GM23338 (cell line): ENCODE results near the gene RGS6. TPM values are rescaled to one million over a fixed set of nuclear protein-coding genes. Genes with fewer than 3 reads are reported as not detected.

Experiments used
- ATAC-seq: fragments of 200-7000 bp; cut with Tn5 transposase; 3 replicates; pipeline ENCODE4 v1.9.1; 2020
- DNase-seq: peaks from one replicate; pipeline ENCODE4 v3.0.0-alpha.2; 2015; ENCODE audit warnings: low spot score
- H2AFZ ChIP-seq: fragments of 200-600 bp; sonication (generic); 2 replicates; pipeline ENCODE4 v1.8.0; 2016; ENCODE audit warnings: antibody characterized with exemption, mild to moderate bottlenecking, moderate library complexity
- H3F3A ChIP-seq: fragments of 200-600 bp; sonication (generic); replicated peaks from 2 replicates; pipeline ENCODE4 v1.8.0; 2017; ENCODE audit warnings: antibody characterized with exemption, mixed run types, low read depth
- H3K27ac ChIP-seq: fragments of 200-600 bp; sonication (generic); 2 replicates; pipeline ENCODE4 v1.6.1; 2016; ENCODE audit warnings: low read depth
- H3K27me3 ChIP-seq: fragments of 200-600 bp; sonication (generic); 2 replicates; pipeline ENCODE4 v1.8.0; 2016; ENCODE audit warnings: mild to moderate bottlenecking, mixed run types, moderate library complexity; ENCODE audit not compliant: insufficient read depth
- H3K36me3 ChIP-seq: fragments of 200-600 bp; sonication (generic); 2 replicates; pipeline ENCODE4 v1.8.0; 2016; ENCODE audit warnings: mild to moderate bottlenecking; ENCODE audit not compliant: insufficient read depth
- H3K4me1 ChIP-seq: fragments of 200-600 bp; sonication (generic); 2 replicates; pipeline ENCODE4 v1.8.0; 2016; ENCODE audit warnings: mild to moderate bottlenecking, moderate library complexity; ENCODE audit not compliant: insufficient read depth
- H3K4me2 ChIP-seq: fragments of 200-600 bp; sonication (generic); 2 replicates; pipeline ENCODE4 v1.7.1; 2017; ENCODE audit warnings: mixed run types
- H3K4me3 ChIP-seq: fragments of 200-600 bp; sonication (generic); 2 replicates; pipeline ENCODE4 v1.6.1; 2016; ENCODE audit warnings: mixed run types
- H3K79me2 ChIP-seq: fragments of 200-600 bp; sonication (generic); replicated peaks from 2 replicates; pipeline ENCODE4 v1.8.0; 2017; ENCODE audit warnings: mild to moderate bottlenecking; ENCODE audit not compliant: insufficient read depth
- H3K9me2 ChIP-seq: fragments of 200-600 bp; sonication (generic); 2 replicates; pipeline ENCODE4 v1.8.0; 2017; ENCODE audit not compliant: insufficient read depth
- H4K20me1 ChIP-seq: fragments of 200-600 bp; sonication (generic); replicated peaks from 2 replicates; pipeline ENCODE4 v1.8.0; 2017; ENCODE audit warnings: mild to moderate bottlenecking; ENCODE audit not compliant: insufficient read depth
- H3K27ac Mint-ChIP-seq: 2 replicates; pipeline ENCODE4 v1.8.0; 2020; ENCODE audit warnings: inconsistent platforms, mild to moderate bottlenecking, moderate library complexity, mixed read lengths
- H3K27me3 Mint-ChIP-seq: 3 replicates; pipeline ENCODE4 v1.8.0; 2022; ENCODE audit warnings: low read depth, mild to moderate bottlenecking, moderate library complexity, mixed read lengths, inconsistent platforms; ENCODE audit not compliant: insufficient read depth, poor library complexity
- H3K36me3 Mint-ChIP-seq: 3 replicates; pipeline ENCODE4 v1.8.0; 2021; ENCODE audit warnings: low read depth, mild to moderate bottlenecking, inconsistent platforms, moderate library complexity, mixed read lengths
- H3K4me1 Mint-ChIP-seq: 3 replicates; pipeline ENCODE4 v1.8.0; 2020; ENCODE audit warnings: mild to moderate bottlenecking, inconsistent platforms, mixed read lengths
- H3K4me3 Mint-ChIP-seq: 3 replicates; pipeline ENCODE4 v1.8.0; 2021; ENCODE audit warnings: moderate library complexity, mild to moderate bottlenecking, inconsistent platforms, mixed read lengths
- H3K9me3 Mint-ChIP-seq: 3 replicates; pipeline ENCODE4 v1.8.0; 2020; ENCODE audit warnings: moderate library complexity, mild to moderate bottlenecking, inconsistent platforms, mixed read lengths
- CREB1 ChIP-seq: fragments of 250-450 bp; sonication (Bioruptor Pico); IDR thresholded peaks from 2 replicates; pipeline ENCODE4 v1.5.0; 2020; ENCODE audit warnings: low read depth, mild to moderate bottlenecking, moderate library complexity
- EZH2 ChIP-seq: fragments of 200-600 bp; sonication (generic); IDR thresholded peaks from one replicate; pipeline ENCODE4 v1.8.0; 2017; ENCODE audit warnings: antibody characterized with exemption, mild to moderate bottlenecking, low read depth; ENCODE audit not compliant: unreplicated experiment
- EZH2phosphoT487 ChIP-seq: fragments of 200-600 bp; sonication (generic); IDR thresholded peaks from one replicate; pipeline ENCODE4 v1.8.1; 2018; ENCODE audit warnings: antibody characterized with exemption; ENCODE audit not compliant: unreplicated experiment
- JUNB ChIP-seq: IDR thresholded peaks from one replicate; pipeline ENCODE4 v1.6.1; 2016; ENCODE audit warnings: antibody characterized with exemption; ENCODE audit not compliant: unreplicated experiment
- POLR2AphosphoS5 ChIP-seq: IDR thresholded peaks from 2 replicates; pipeline ENCODE4 v1.6.1; 2016; ENCODE audit warnings: antibody characterized with exemption, low read depth
- ZNF331 ChIP-seq: fragments of 250-450 bp; sonication (Bioruptor Pico); IDR thresholded peaks from 2 replicates; pipeline ENCODE4 v1.5.0; 2020; ENCODE audit warnings: low read depth, mild to moderate bottlenecking, moderate library complexity
- polyA plus RNA-seq: library from polyadenylated mRNA; unstranded; fragments of >200 nt; fragmentation: Nextera tagmentation; extraction: Ambion mirVana; gene quantifications from 2 replicates; pipeline ENCODE4 v1.2.1, GENCODE V29; 2016
- total RNA-seq: library from RNA; depleted of rRNA; stranded (reverse); fragments of >200 nt; shearing (Covaris generic); gene quantifications from 2 replicates; pipeline ENCODE4 v1.2.3, GENCODE V29; 2014
- TF ChIP-seq, protein P1 (sequence below): IDR thresholded peaks from one replicate; pipeline ENCODE4 v1.6.1; 2018; ENCODE audit warnings: antibody characterized with exemption; ENCODE audit not compliant: unreplicated experiment
- TF ChIP-seq, protein P2 (sequence below): IDR thresholded peaks from 2 replicates; pipeline ENCODE4 v1.6.1; 2016; ENCODE audit warnings: antibody characterized with exemption

The RGS6 gene
- total and polyA plus RNA-seq, 2 experiments from 2014 or later, result 0.66 to 0.83 TPM

DNA sequence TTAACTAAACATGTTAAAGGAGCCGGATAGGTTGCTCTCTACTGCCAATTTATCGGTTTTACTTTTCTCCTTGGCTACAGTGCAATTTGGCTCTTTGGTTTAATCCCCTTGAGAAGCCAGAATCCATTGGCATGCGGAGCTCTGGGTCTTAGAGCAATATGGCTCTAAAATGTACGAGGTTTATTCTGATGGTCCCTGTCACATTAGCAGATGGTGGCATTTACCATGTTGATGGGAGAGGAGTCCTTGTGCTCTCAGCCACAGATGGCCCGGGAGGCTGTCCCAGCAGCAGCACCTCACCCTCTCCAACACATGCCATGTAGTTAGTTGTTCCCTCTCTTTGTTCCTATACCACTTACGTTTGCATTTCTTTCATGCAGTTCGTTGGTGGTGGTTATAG, 179.7 kb downstream of the RGS6 start (continued):
- TF ChIP-seq EZH2 (no peak), CREB1 (CRISPR knock-in tag) (no peak), EZH2phosphoT487 (no peak), POLR2AphosphoS5 (no peak)
- TF ChIP-seq, protein P1, sequence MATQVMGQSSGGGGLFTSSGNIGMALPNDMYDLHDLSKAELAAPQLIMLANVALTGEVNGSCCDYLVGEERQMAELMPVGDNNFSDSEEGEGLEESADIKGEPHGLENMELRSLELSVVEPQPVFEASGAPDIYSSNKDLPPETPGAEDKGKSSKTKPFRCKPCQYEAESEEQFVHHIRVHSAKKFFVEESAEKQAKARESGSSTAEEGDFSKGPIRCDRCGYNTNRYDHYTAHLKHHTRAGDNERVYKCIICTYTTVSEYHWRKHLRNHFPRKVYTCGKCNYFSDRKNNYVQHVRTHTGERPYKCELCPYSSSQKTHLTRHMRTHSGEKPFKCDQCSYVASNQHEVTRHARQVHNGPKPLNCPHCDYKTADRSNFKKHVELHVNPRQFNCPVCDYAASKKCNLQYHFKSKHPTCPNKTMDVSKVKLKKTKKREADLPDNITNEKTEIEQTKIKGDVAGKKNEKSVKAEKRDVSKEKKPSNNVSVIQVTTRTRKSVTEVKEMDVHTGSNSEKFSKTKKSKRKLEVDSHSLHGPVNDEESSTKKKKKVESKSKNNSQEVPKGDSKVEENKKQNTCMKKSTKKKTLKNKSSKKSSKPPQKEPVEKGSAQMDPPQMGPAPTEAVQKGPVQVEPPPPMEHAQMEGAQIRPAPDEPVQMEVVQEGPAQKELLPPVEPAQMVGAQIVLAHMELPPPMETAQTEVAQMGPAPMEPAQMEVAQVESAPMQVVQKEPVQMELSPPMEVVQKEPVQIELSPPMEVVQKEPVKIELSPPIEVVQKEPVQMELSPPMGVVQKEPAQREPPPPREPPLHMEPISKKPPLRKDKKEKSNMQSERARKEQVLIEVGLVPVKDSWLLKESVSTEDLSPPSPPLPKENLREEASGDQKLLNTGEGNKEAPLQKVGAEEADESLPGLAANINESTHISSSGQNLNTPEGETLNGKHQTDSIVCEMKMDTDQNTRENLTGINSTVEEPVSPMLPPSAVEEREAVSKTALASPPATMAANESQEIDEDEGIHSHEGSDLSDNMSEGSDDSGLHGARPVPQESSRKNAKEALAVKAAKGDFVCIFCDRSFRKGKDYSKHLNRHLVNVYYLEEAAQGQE, result no peak

DNA sequence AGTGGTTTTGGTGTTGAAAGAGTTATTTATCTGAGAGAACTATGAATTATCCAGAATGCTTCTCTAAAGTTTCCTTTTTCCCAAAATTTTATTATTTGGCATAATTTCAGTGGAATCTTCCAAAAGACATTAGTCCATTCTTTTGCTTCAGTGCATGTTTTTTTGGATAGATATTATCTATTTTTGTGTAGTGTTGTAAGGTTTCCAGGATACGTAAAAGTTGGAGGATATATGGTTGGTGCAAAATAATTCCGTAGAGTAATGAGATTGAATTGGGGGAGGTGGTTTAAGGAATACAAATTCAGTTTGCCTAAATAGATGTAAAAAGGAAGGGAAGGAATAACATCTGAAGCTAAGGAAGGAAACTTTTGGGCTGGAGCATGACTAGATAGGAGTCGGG, 186.6 kb downstream of the RGS6 start:
- no peak overlapping the region for H3K27ac Mint-ChIP-seq
- no peaks in the 10 kb centered on the region for H3K27me3 Mint-ChIP-seq
- ATAC-seq (no peak), DNase-seq (no peak)
- Histone ChIP-seq H3K27ac (no peak overlapping the region), H3K4me2 (no peak overlapping the region), H3F3A (no peaks in the 10 kb centered on the region), H3K4me3 (no peak overlapping the region), H4K20me1 (no peaks in the 10 kb centered on the region), H3K79me2 (no peaks in the 10 kb centered on the region), H3K36me3 (no peaks in the 10 kb centered on the region), H3K4me1 (no peaks in the 10 kb centered on the region), H3K27me3 (no peaks in the 10 kb centered on the region), H3K9me2 (peaks cover 3% of the 10 kb centered on the region; the same call in 1 of the 2 replicates), H2AFZ (no peak overlapping the region)
- H3K4me3 Mint-ChIP-seq, result no peak overlapping the region
- no peaks in the 10 kb centered on the region; the same call in 1 of the 3 replicates for H3K4me1 Mint-ChIP-seq
- H3K36me3 Mint-ChIP-seq, result no peaks in the 10 kb centered on the region
- H3K9me3 Mint-ChIP-seq, result no peaks in the 10 kb centered on the region
- TF ChIP-seq CREB1 (CRISPR knock-in tag), result no peak
- TF ChIP-seq, protein P2, sequence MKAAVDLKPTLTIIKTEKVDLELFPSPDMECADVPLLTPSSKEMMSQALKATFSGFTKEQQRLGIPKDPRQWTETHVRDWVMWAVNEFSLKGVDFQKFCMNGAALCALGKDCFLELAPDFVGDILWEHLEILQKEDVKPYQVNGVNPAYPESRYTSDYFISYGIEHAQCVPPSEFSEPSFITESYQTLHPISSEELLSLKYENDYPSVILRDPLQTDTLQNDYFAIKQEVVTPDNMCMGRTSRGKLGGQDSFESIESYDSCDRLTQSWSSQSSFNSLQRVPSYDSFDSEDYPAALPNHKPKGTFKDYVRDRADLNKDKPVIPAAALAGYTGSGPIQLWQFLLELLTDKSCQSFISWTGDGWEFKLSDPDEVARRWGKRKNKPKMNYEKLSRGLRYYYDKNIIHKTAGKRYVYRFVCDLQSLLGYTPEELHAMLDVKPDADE, result no peak
- TF ChIP-seq, protein P1, result no peak
- no peak for TF ChIP-seq JUNB
- TF ChIP-seq ZNF331, result no peak
